Measurements from ENCODE around the gene RUNX1. TPM values are rescaled to one million over a fixed set of nuclear protein-coding genes. Genes with fewer than 3 reads are reported as not detected.

RUNX1 gene
- total and polyA plus RNA-seq, 4 experiments from 2014 or later, result 6.0 to 96.3 (median 56.4) TPM

GRCh38 chr21:34850166-34850690 is 198.9 kb downstream of the RUNX1 start:
- H3K4me1 Mint-ChIP-seq, result peaks cover 28 to 52% (median 29%) of the 10 kb centered on the region in 4 donors
- ChIA-PET POLR2A (ENCODE audit: partially characterized antibody) (no interaction called here), CTCF (ENCODE audit: partially characterized antibody) (no interaction called here)
- peaks cover 29% of the 10 kb centered on the region for H3K4me1 ChIP-seq (ENCODE audit: insufficient read depth, low read length)
- H3K27me3 Mint-ChIP-seq, result no peaks in the 10 kb centered on the region
- H3K9me3 Mint-ChIP-seq, result peaks cover 0 to 4% (median 0%) of the 10 kb centered on the region in 8 donors
- H3K27ac ChIP-seq (ENCODE audit: low read depth, low read length), result no peak overlapping the region
- H3K36me3 Mint-ChIP-seq, result peaks cover 29 to 61% of the 10 kb centered on the region in 2 donors
- DNase-seq, result no peak
- H3K36me3 ChIP-seq (ENCODE audit: insufficient read depth, low read length), result peaks cover 38% of the 10 kb centered on the region
- H3K4me3 ChIP-seq (ENCODE audit: low read length in 2 of 2), result no peak overlapping the region
- no peak overlapping the region for H3K4me3 Mint-ChIP-seq
- H3K9me3 ChIP-seq (ENCODE audit: control insufficient read depth in 1 of 2, low read length in 2 of 2), result no peaks in the 10 kb centered on the region
- H3K27me3 ChIP-seq (ENCODE audit: insufficient read depth, low read length), result no peaks in the 10 kb centered on the region
- no peak overlapping the region for H3K27ac Mint-ChIP-seq
- intact Hi-C loops (cut with micrococcal nuclease), result no loop called here

GRCh38 chr21:34846601-34847112 is 202.4 kb downstream of the RUNX1 start:
- H3K27me3 ChIP-seq (ENCODE audit: insufficient read depth, low read length), result no peaks in the 10 kb centered on the region
- Mint-ChIP-seq H3K4me1 (peaks cover 36 to 67% (median 46%) of the 10 kb centered on the region in 4 donors), H3K27ac (peak overlapping the region in 2 of 7 donors; percentile 39 to 55), H3K36me3 (peaks cover 29 to 61% of the 10 kb centered on the region in 2 donors), H3K9me3 (peaks cover 0 to 4% (median 0%) of the 10 kb centered on the region in 8 donors), H3K27me3 (no peaks in the 10 kb centered on the region), H3K4me3 (peak overlapping the region in 2 of 8 donors; percentile 21 to 60)
- ChIA-PET CTCF (ENCODE audit: partially characterized antibody) (interaction anchor here (1.5 kb wide), 1 partner anchor 554 kb away, joined by 4 read pairs; no protein-coding TSS in a partner anchor), POLR2A (ENCODE audit: partially characterized antibody) (interaction anchor here (0.5 to 2.2 kb wide), 3 partner anchors 8 to 68 kb away, joined by 3 to 6 read pairs (median 3); no protein-coding TSS in a partner anchor)
- intact Hi-C loops (cut with micrococcal nuclease), result no loop called here
- no peak overlapping the region for H3K4me3 ChIP-seq (ENCODE audit: low read length in 2 of 2)
- H3K27ac ChIP-seq (ENCODE audit: low read depth, low read length), result no peak overlapping the region
- peaks cover 41% of the 10 kb centered on the region for H3K4me1 ChIP-seq (ENCODE audit: insufficient read depth, low read length)
- no peaks in the 10 kb centered on the region for H3K9me3 ChIP-seq (ENCODE audit: control insufficient read depth in 1 of 2, low read length in 2 of 2)
- no peak for DNase-seq
- H3K36me3 ChIP-seq (ENCODE audit: insufficient read depth, low read length), result peaks cover 31% of the 10 kb centered on the region

- no peak overlapping the region for H3K4me3 ChIP-seq (ENCODE audit: low read length in 2 of 2)
- H3K9me3 Mint-ChIP-seq, result peaks cover 0 to under 1% (median 0%) of the 10 kb centered on the region in 8 donors
- H3K36me3 Mint-ChIP-seq, result peaks cover 24 to 59% of the 10 kb centered on the region in 2 donors
- peaks cover 36% of the 10 kb centered on the region for H3K36me3 ChIP-seq (ENCODE audit: insufficient read depth, low read length)
- H3K4me3 Mint-ChIP-seq, result peak overlapping the region in 7 of 8 donors; percentile 13 to 68 (median 45)
- no peaks in the 10 kb centered on the region for H3K27me3 ChIP-seq (ENCODE audit: insufficient read depth, low read length)
- H3K27ac Mint-ChIP-seq, result peak overlapping the region; percentile 30 to 78 (median 44)
- intact Hi-C loops (cut with micrococcal nuclease), result no loop called here
- H3K27me3 Mint-ChIP-seq, result no peaks in the 10 kb centered on the region
- POLR2A ChIA-PET (ENCODE audit: partially characterized antibody), result interaction anchor here (1.2 to 2.2 kb wide), 2 partner anchors 9 to 42 kb away, joined by 3 to 6 read pairs; no protein-coding TSS in a partner anchor
- peak; percentile 44 to 66 (median 51) for DNase-seq
- H3K27ac ChIP-seq (ENCODE audit: low read depth, low read length), result no peak overlapping the region
- CTCF ChIA-PET (ENCODE audit: partially characterized antibody), result interaction anchor here (1.5 kb wide), 1 partner anchor 555 kb away, joined by 4 read pairs; no protein-coding TSS in a partner anchor
- peaks cover 35 to 62% (median 48%) of the 10 kb centered on the region in 4 donors for H3K4me1 Mint-ChIP-seq
- H3K4me1 ChIP-seq (ENCODE audit: insufficient read depth, low read length), result peaks cover 41% of the 10 kb centered on the region
- H3K9me3 ChIP-seq (ENCODE audit: control insufficient read depth in 1 of 2, low read length in 2 of 2), result no peaks in the 10 kb centered on the region
Observed at GRCh38 chr21:34845521-34846451, 203.3 kb downstream of the RUNX1 start.

- no peaks in the 10 kb centered on the region for H3K9me3 ChIP-seq (ENCODE audit: control insufficient read depth in 1 of 2, low read length in 2 of 2)
- Mint-ChIP-seq H3K36me3 (peaks cover 32 to 63% of the 10 kb centered on the region in 2 donors), H3K27me3 (no peaks in the 10 kb centered on the region), H3K9me3 (peaks cover 0 to 5% (median 0%) of the 10 kb centered on the region in 8 donors), H3K4me1 (peaks cover 40 to 66% (median 55%) of the 10 kb centered on the region in 4 donors), H3K27ac (peak overlapping the region in 4 of 7 donors; percentile 22 to 80 (median 64)), H3K4me3 (peak overlapping the region in 1 of 8 donors; percentile 18)
- ChIA-PET CTCF (ENCODE audit: partially characterized antibody) (interaction anchor here (1.5 kb wide), 1 partner anchor 556 kb away, joined by 4 read pairs; no protein-coding TSS in a partner anchor), POLR2A (ENCODE audit: partially characterized antibody) (interaction anchor here (0.6 to 2.2 kb wide), 2 partner anchors 43 to 691 kb away, joined by 4 to 6 read pairs; no protein-coding TSS in a partner anchor)
- H3K36me3 ChIP-seq (ENCODE audit: insufficient read depth, low read length), result peaks cover 37% of the 10 kb centered on the region
- no peak overlapping the region for H3K4me3 ChIP-seq (ENCODE audit: low read length in 2 of 2)
- H3K4me1 ChIP-seq (ENCODE audit: insufficient read depth, low read length), result peaks cover 41% of the 10 kb centered on the region
- DNase-seq, result no peak
- H3K27me3 ChIP-seq (ENCODE audit: insufficient read depth, low read length), result no peaks in the 10 kb centered on the region
- H3K27ac ChIP-seq (ENCODE audit: low read depth, low read length), result no peak overlapping the region
- intact Hi-C loops (cut with micrococcal nuclease), result no loop called here
Observed at GRCh38 chr21:34844924-34845238, 204.2 kb downstream of the RUNX1 start.

GRCh38 chr21:34844013-34844923 is 204.8 kb downstream of the RUNX1 start:
- Mint-ChIP-seq H3K27ac (peak overlapping the region in 5 of 7 donors; percentile 10 to 84 (median 55)), H3K9me3 (peaks cover 0 to 5% (median 0%) of the 10 kb centered on the region in 8 donors), H3K36me3 (peaks cover 35 to 67% of the 10 kb centered on the region in 2 donors), H3K4me3 (no peak overlapping the region), H3K4me1 (peaks cover 45 to 72% (median 61%) of the 10 kb centered on the region in 4 donors), H3K27me3 (no peaks in the 10 kb centered on the region)
- Histone ChIP-seq H3K4me1 (ENCODE audit: insufficient read depth, low read length) (peaks cover 47% of the 10 kb centered on the region), H3K36me3 (ENCODE audit: insufficient read depth, low read length) (peaks cover 43% of the 10 kb centered on the region), H3K4me3 (ENCODE audit: low read length in 2 of 2) (no peak overlapping the region), H3K27ac (ENCODE audit: low read depth, low read length) (no peak overlapping the region), H3K9me3 (ENCODE audit: control insufficient read depth in 1 of 2, low read length in 2 of 2) (no peaks in the 10 kb centered on the region), H3K27me3 (ENCODE audit: insufficient read depth, low read length) (no peaks in the 10 kb centered on the region)
- intact Hi-C loops (cut with micrococcal nuclease), result no loop called here
- DNase-seq, result no peak
- ChIA-PET CTCF (ENCODE audit: partially characterized antibody) (no interaction called here), POLR2A (ENCODE audit: partially characterized antibody) (interaction anchor here (0.6 kb wide), 1 partner anchor 691 kb away, joined by 4 read pairs; no protein-coding TSS in a partner anchor)

GRCh38 chr21:34843562-34843961 is 205.5 kb downstream of the RUNX1 start:
- no peak overlapping the region for H3K27ac ChIP-seq (ENCODE audit: low read depth, low read length)
- ChIA-PET CTCF (ENCODE audit: partially characterized antibody) (no interaction called here), POLR2A (ENCODE audit: partially characterized antibody) (no interaction called here)
- DNase-seq, result no peak
- H3K4me1 ChIP-seq (ENCODE audit: insufficient read depth, low read length), result peaks cover 51% of the 10 kb centered on the region
- no peak overlapping the region for H3K4me3 ChIP-seq (ENCODE audit: low read length in 2 of 2)
- H3K36me3 ChIP-seq (ENCODE audit: insufficient read depth, low read length), result peaks cover 47% of the 10 kb centered on the region
- intact Hi-C loops (cut with micrococcal nuclease), result no loop called here
- H3K9me3 ChIP-seq (ENCODE audit: control insufficient read depth in 1 of 2, low read length in 2 of 2), result no peaks in the 10 kb centered on the region
- peaks cover 0 to 5% (median 0%) of the 10 kb centered on the region in 8 donors for H3K9me3 Mint-ChIP-seq
- H3K4me1 Mint-ChIP-seq, result peaks cover 49 to 79% (median 66%) of the 10 kb centered on the region in 4 donors
- peak overlapping the region in 4 of 7 donors; percentile 1 to 55 (median 9) for H3K27ac Mint-ChIP-seq
- peaks cover 35 to 73% of the 10 kb centered on the region in 2 donors for H3K36me3 Mint-ChIP-seq
- no peaks in the 10 kb centered on the region for H3K27me3 Mint-ChIP-seq
- H3K27me3 ChIP-seq (ENCODE audit: insufficient read depth, low read length), result no peaks in the 10 kb centered on the region
- H3K4me3 Mint-ChIP-seq, result no peak overlapping the region
